ENCODE data around the gene PRRT1B.

GRCh38 chr9:131555841-131556673, 10.7 kb downstream of the PRRT1B start:
- no peak for TF ChIP-seq CTCF (IDR thresholded peaks at IDR 0.05)
- TF ChIP-seq POLR2AphosphoS5 (IDR thresholded peaks at IDR 0.05), result no peak

Measured in gastroesophageal sphincter (tissue), 3 donors.